GM21723 (cell line): Measurements from ENCODE around the gene GRIN2D.

Source experiments
- ATAC-seq: cut with Tn5 transposase; IDR thresholded peaks from one replicate; pipeline ENCODE4 v1.9.1; 2021; ENCODE audit warnings: mild to moderate bottlenecking, moderate library complexity; ENCODE audit not compliant: unreplicated experiment

Gene GRIN2D

GRCh38 chr19:48441360-48442050 lies 48.0 kb downstream of the GRIN2D start:
- ATAC-seq, result no peak

- no peak for ATAC-seq
Observed at GRCh38 chr19:48442116-48443035, 48.9 kb downstream of the GRIN2D start.

GRCh38 chr19:48443256-48443655 lies 49.8 kb downstream of the GRIN2D start:
- no peak for ATAC-seq
